Stomach (tissue), 9 donors: ENCODE data around the gene SPATA31E1. TPM values are rescaled to one million over a fixed set of nuclear protein-coding genes. Genes with fewer than 3 reads are reported as not detected.

ENCODE experiments used
- DNase-seq, 2 donors: peaks; one replicate each; pipeline versions ENCODE4 v3.0.0 to v3.0.0-alpha.2; 2013 to 2019
- H3K27ac ChIP-seq, 5 donors: fragments of 200-600 bp in 4 of 5; sonication (generic) in 4 of 5; one replicate each; pipeline ENCODE4 v1.5.1; 2013 to 2019; ENCODE audit warnings: mild to moderate bottlenecking in 1 of 5, moderate library complexity in 1 of 5
- H3K27me3 ChIP-seq, 3 donors: fragments of 200-600 bp; sonication (generic); one replicate each; pipeline ENCODE4 v1.5.1; 2017 to 2019; ENCODE audit warnings: mixed run types in 1 of 3
- H3K36me3 ChIP-seq, 4 donors: fragments of 200-600 bp; sonication (generic); 1 replicate in 3 of 4; 2 replicates in 1 of 4; pipeline ENCODE4 v1.5.1; 2016 to 2019
- H3K4me1 ChIP-seq, 4 donors: fragments of 200-600 bp; sonication (generic); one replicate each; pipeline ENCODE4 v1.5.1; 2016 to 2019
- H3K4me3 ChIP-seq, 4 donors: fragments of 200-600 bp; sonication (generic) in 3 of 4; one replicate each; pipeline ENCODE4 v1.5.1; 2016 to 2019; ENCODE audit warnings: mild to moderate bottlenecking in 1 of 4
- H3K9me3 ChIP-seq, 4 donors: fragments of 200-600 bp; sonication (generic); one replicate each; pipeline ENCODE4 v1.5.1; 2016 to 2019
- EP300 ChIP-seq: sonication (generic); formaldehyde crosslinking; IDR thresholded peaks from one replicate; pipeline ENCODE4 v1.6.1; 2017; ENCODE audit warnings: antibody characterized with exemption
- POLR2A ChIP-seq, 4 donors: fragments of 450-650 bp; IDR thresholded peaks; one replicate each; pipeline ENCODE4 v1.6.1; 2016; ENCODE audit warnings: antibody characterized with exemption in 4 of 4, control low read depth in 2 of 4, mild to moderate bottlenecking in 1 of 4, moderate library complexity in 1 of 4
- POLR2AphosphoS5 ChIP-seq, 3 donors: sonication (generic); formaldehyde crosslinking; IDR thresholded peaks; one replicate each; pipeline ENCODE4 v1.6.1; 2016; ENCODE audit warnings: antibody characterized with exemption in 3 of 3
- WGBS, 5 donors: extraction: QIAGEN DNeasy Blood & Tissue Kit in 3 of 5; methylation state at CpG; one replicate each; pipeline versions ENCODE4 v1.1.5 to v1.1.7; 2013 to 2018; 5-methylcytosine and 5-hydroxymethylcytosine counted together
- intact Hi-C: fragments of 100-400 bp; cut with DNase I; formaldehyde crosslinking; loops from one replicate; pipeline ENCODE4 v1.15.1; 2023; ENCODE audit warnings: low total_unique reads
- polyA plus RNA-seq, 3 donors: library from polyadenylated mRNA; stranded (reverse); fragments of 200-250 nt; gene quantifications; one replicate each; pipeline ENCODE4 v1.2.3, GENCODE V29; 2013
- total RNA-seq, 5 donors: library from RNA; depleted of rRNA; stranded (reverse); fragments of >200 nt; gene quantifications; one replicate each; pipeline versions ENCODE4 v1.1.0 to v1.2.3, GENCODE V29; 2014 to 2016
- TF ChIP-seq, protein P1 (sequence below), 7 experiments: fragments of 450-650 bp in 4 of 7; fragments of 200-600 bp in 3 of 7; sonication (generic) in 3 of 7; IDR thresholded peaks; one replicate each; pipeline ENCODE4 v1.5.1; 2016 to 2019; ENCODE audit warnings: antibody characterized with exemption in 7 of 7, control low read depth in 2 of 7, mild to moderate bottlenecking in 1 of 7
- donor health status: healthy with polysubstance abuse.
- donor health status: Bipolar disorder and iron deficiency.
- donor health status: healthy.

Gene SPATA31E1
- total and polyA plus RNA-seq, 8 donors, result not detected

DNA sequence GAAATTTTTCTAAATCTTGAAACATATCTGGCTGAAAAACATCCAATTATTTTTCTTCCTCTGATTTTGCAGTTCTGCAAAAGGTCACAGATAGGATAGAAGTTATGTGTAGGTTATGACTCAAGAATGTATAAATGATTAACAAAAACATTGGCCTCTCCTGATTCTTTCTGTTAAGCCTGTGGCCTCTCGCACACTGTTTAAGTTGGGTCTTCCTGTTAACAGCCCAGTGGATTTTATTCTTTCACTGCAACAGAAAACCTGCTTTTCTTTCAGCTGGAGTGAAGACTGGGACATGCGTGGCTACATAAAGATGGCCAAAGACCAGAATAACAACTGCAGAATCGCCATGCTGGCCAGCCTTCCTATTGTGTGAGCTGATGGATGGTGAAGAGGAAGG, 17.1 kb upstream of the SPATA31E1 start:
- TF ChIP-seq, protein P1, sequence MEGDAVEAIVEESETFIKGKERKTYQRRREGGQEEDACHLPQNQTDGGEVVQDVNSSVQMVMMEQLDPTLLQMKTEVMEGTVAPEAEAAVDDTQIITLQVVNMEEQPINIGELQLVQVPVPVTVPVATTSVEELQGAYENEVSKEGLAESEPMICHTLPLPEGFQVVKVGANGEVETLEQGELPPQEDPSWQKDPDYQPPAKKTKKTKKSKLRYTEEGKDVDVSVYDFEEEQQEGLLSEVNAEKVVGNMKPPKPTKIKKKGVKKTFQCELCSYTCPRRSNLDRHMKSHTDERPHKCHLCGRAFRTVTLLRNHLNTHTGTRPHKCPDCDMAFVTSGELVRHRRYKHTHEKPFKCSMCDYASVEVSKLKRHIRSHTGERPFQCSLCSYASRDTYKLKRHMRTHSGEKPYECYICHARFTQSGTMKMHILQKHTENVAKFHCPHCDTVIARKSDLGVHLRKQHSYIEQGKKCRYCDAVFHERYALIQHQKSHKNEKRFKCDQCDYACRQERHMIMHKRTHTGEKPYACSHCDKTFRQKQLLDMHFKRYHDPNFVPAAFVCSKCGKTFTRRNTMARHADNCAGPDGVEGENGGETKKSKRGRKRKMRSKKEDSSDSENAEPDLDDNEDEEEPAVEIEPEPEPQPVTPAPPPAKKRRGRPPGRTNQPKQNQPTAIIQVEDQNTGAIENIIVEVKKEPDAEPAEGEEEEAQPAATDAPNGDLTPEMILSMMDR (IDR thresholded peaks at IDR 0.05), result no peak
- TF ChIP-seq EP300, result no peak
- no peak for TF ChIP-seq POLR2AphosphoS5 (IDR thresholded peaks at IDR 0.05)
- TF ChIP-seq POLR2A (IDR thresholded peaks at IDR 0.05), result no peak
- peaks cover 0 to 9% (median 6%) of the 10 kb centered on the region in 4 donors for H3K9me3 ChIP-seq
- no peaks in the 10 kb centered on the region for H3K27me3 ChIP-seq
- WGBS, 5 donors, result 48 to 65% (median 53%) methylated on average over 3 of the region's 3 CpGs
- H3K4me1 ChIP-seq, result no peaks in the 10 kb centered on the region
- no peak overlapping the region for H3K27ac ChIP-seq
- H3K36me3 ChIP-seq, result no peaks in the 10 kb centered on the region
- intact Hi-C loops, result no loop called here
- H3K4me3 ChIP-seq, result no peak overlapping the region
- DNase-seq, result no peak

DNA sequence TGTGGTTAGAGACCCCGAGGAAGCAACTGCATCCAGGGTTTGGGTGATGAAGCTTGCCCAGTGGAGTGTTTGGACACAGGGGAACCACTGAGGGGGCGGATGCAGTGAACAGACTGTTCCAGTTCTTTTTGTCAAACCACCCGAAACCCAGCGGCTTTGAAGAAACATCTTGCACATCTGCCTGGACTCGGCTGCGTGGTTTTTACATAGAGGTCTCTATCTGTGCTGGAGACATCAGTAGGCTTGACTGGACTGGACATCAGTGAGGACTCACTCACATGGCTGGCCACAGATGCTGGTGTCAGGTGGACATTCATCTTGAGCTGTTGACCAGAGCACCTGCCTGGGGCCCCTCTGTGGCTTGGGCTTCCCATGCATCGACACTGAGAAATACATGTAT, 15.3 kb upstream of the SPATA31E1 start:
- DNase-seq, result no peak
- Histone ChIP-seq H3K27ac (no peak overlapping the region), H3K9me3 (no peaks in the 10 kb centered on the region), H3K27me3 (no peaks in the 10 kb centered on the region), H3K36me3 (no peaks in the 10 kb centered on the region), H3K4me3 (no peak overlapping the region), H3K4me1 (no peaks in the 10 kb centered on the region)
- intact Hi-C loops, result no loop called here
- 79 to 92% (median 87%) methylated on average over 7 of the region's 7 CpGs for WGBS, 5 donors
- no peak for TF ChIP-seq POLR2A (IDR thresholded peaks at IDR 0.05)
- TF ChIP-seq, protein P1 (IDR thresholded peaks at IDR 0.05), result no peak
- TF ChIP-seq POLR2AphosphoS5 (IDR thresholded peaks at IDR 0.05), result no peak
- no peak for TF ChIP-seq EP300

DNA sequence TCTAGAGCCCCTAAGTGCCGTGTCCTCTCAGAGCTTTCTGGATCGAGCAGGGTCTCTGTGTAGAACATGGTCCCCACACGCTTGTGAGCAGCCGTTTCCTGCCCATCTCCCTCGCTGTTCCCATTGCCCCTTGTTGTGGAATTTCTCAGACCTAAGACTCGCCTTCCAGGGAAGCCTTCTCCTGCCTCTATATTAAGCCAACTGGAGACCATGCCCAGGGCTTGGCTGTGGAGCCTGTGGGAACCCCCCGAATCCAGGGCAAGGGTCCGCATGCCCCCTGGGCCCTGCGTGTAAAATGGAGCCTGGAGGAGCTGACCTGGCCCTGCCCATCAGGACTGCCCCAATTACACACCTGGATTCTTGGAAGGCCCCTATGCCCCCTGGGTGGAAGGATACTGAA, 14.5 kb upstream of the SPATA31E1 start:
- TF ChIP-seq POLR2A (IDR thresholded peaks at IDR 0.05) (no peak), POLR2AphosphoS5 (IDR thresholded peaks at IDR 0.05) (no peak), EP300 (no peak)
- TF ChIP-seq, protein P1 (IDR thresholded peaks at IDR 0.05), result no peak
- Histone ChIP-seq H3K9me3 (no peaks in the 10 kb centered on the region), H3K27ac (no peak overlapping the region), H3K27me3 (no peaks in the 10 kb centered on the region), H3K4me1 (no peaks in the 10 kb centered on the region), H3K4me3 (no peak overlapping the region), H3K36me3 (no peaks in the 10 kb centered on the region)
- intact Hi-C loops, result no loop called here
- WGBS, 5 donors, result 92 to 99% (median 95%) methylated on average over 9 of the region's 9 CpGs
- DNase-seq, result no peak

DNA sequence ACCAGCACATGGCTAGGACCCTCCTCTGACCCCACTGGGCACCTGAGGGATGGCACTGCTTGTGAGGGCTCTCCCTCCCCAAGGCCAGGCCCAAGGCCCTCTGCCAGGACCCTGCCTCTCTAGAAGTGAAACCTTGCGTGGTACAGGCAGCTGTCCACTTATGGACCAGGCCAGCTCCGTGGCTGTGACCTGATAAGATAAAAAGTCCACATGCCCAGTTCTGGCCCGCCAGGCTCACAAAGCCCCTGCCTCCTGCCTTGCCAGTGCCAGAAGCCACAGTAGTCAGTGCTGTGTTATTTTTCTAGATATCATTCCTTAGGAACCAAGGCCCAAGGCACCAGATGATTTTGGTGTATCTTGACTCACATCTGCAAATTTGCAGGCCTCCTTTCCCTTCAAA, 14.0 kb upstream of the SPATA31E1 start:
- no peaks in the 10 kb centered on the region for H3K36me3 ChIP-seq
- intact Hi-C loops, result no loop called here
- TF ChIP-seq, protein P1 (IDR thresholded peaks at IDR 0.05), result no peak
- no peak for TF ChIP-seq EP300
- 50 to 78% (median 61%) methylated on average over 2 to 3 of the region's 3 CpGs for WGBS, 5 donors
- H3K4me3 ChIP-seq, result no peak overlapping the region
- DNase-seq, result no peak
- H3K27ac ChIP-seq, result no peak overlapping the region
- H3K9me3 ChIP-seq, result no peaks in the 10 kb centered on the region
- H3K27me3 ChIP-seq, result no peaks in the 10 kb centered on the region
- no peaks in the 10 kb centered on the region for H3K4me1 ChIP-seq

DNA sequence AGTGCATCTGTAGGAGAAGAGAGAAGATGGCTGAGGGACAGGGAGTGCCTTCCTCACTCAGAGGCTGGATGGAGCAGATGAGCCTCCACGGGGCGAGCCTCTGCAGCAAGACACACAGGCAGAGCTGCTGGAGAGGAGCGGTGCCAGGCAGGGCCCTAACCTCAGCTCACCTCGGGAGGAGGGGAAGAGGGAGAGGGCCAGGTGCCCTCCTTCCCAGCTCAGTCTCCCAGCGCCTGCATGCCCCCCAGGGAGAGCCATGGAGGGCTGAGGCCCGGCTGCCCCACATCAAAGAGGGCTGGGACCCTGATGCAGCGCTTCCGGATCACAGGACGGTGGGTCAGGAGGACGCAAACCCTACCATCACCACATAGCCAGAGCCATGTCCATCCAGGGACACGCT, 13.6 kb upstream of the SPATA31E1 start:
- no peaks in the 10 kb centered on the region for H3K36me3 ChIP-seq
- intact Hi-C loops, result no loop called here
- H3K4me3 ChIP-seq, result no peak overlapping the region
- H3K27me3 ChIP-seq, result no peaks in the 10 kb centered on the region
- 82 to 96% (median 91%) methylated on average over 10 to 11 of the region's 11 CpGs for WGBS, 5 donors
- H3K4me1 ChIP-seq, result no peaks in the 10 kb centered on the region
- no peak overlapping the region for H3K27ac ChIP-seq
- DNase-seq, result no peak
- TF ChIP-seq POLR2A (IDR thresholded peaks at IDR 0.05) (no peak), EP300 (no peak), POLR2AphosphoS5 (IDR thresholded peaks at IDR 0.05) (no peak)
- TF ChIP-seq, protein P1 (IDR thresholded peaks at IDR 0.05), result no peak
- H3K9me3 ChIP-seq, result no peaks in the 10 kb centered on the region
